CD4-positive, alpha-beta T cell treated with Interleukin-2 at 100 ng/mL for 4 hours (primary cell): ENCODE results near the gene CPLANE2.
"Not testable (repeated sequence)": the region's sequence is repeated elsewhere in the genome, so short reads cannot be mapped to it uniquely, and the experiment has no call there.

Experiments used
- DNase-seq: peaks from one replicate; pipeline ENCODE4 v3.0.0-alpha.2; 2020; ENCODE audit warnings: low spot score

Gene CPLANE2

DNA sequence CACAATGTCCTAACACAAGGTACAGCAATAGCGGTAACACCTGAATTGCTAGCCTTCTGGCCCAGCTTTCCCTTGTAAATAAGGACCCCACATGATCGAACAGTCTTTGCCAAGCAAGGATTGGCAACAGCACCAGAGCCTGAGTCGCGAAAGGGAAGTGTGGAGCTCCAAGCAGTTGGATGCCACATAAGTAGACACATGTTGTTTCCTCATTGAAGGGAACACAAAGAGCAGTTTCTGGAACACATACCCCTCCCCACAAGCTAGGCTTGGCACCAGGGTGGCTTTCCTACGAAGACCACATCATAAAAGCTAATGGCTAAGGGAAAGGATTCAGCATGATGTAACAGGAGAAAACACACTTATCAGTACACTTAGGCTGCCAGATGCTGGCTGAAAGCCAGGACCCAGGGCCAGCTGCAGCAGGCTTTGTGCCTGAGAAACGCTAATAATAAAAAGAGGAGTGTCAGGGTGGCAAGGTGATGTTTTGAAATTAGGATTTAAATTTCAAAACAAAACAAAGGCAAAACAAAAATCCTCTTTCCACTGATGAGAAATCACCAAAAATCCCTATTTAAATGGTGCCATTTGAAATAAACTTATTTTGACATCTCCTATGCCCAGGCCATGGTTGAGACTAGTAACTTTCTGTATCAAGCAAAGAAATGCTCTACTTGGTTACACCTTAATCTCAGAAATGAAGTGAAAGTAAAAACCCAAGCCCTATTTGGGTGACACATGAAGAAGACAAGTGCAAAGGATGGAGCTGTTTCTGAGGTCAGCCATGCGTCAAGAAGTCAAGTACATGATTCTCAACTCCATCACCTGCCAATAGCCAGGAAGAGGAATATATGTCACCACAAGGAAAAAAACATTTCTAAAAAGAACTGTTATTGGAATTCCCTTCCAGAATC is 11.9 kb upstream of the CPLANE2 start:
- no peak for DNase-seq

DNA sequence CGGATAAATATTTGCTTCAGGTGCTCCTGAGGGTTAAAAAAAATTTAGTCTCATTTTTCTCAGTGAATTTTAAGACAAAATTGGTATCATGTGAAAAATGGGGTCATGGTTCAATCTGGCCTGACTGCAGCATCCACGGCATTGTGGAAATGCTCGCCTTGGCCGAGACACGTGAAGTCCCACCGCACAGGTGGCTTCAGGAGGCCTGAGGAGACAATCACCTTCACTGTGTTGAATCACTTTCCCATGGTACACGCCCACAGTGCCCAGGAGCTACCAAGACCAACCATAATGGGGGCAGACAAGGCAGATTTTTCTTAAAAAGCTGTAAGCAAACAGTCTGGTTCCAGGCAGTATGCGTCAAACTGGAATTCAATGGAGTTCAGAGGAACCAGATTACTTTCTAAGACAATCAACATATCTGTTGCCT is 11.0 kb upstream of the CPLANE2 start:
- no peak for DNase-seq

GRCh38 chr1:16247441-16247840 is 10.5 kb upstream of the CPLANE2 start:
- DNase-seq, result no peak

- no peak for DNase-seq
These were observed 10.0 kb upstream of the CPLANE2 start for GRCh38 chr1:16246961-16247360.

GRCh38 chr1:16246239-16246638 is 9.3 kb upstream of the CPLANE2 start:
- DNase-seq, result not testable (repeated sequence)

DNA sequence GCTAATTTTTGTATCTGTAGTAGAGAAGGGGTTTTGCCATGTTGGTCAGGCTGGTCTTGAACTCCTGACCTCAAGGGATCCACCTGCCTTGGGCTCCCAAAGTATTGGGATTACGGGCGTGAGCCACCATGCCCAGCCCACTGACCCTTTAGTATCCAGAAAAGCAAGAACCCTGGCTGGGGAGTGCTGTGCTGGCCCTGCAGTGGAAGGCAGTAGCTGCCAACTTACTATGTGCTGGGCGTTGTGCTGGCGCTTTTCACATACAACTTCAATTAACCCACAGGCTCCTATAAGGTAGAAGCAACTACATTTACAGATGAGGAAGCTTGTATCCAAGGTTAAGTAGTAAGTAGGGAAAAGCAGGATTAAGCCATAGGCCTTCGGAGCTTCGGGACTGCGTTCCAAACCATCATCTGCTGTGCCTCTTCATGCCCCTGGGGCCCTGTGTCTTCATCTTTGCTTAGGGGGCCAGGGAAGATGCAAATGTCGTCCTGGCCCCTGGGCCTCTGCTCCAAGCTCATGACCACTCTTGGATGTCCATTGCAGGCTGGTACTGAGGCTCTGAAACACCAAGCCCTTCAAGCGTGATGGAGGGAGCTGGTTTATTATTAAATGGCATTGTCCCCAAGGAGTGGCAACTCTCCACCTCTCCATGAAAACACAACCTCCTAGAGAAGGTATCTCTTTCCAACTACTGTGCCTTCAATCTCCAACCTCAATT is 8.7 kb upstream of the CPLANE2 start:
- no peak for DNase-seq

- DNase-seq, result no peak
These were observed 7.8 kb upstream of the CPLANE2 start for GRCh38 chr1:16244650-16245285.

- peak; percentile 80 for DNase-seq
These were observed 7.1 kb upstream of the CPLANE2 start for GRCh38 chr1:16243936-16244649.

DNA sequence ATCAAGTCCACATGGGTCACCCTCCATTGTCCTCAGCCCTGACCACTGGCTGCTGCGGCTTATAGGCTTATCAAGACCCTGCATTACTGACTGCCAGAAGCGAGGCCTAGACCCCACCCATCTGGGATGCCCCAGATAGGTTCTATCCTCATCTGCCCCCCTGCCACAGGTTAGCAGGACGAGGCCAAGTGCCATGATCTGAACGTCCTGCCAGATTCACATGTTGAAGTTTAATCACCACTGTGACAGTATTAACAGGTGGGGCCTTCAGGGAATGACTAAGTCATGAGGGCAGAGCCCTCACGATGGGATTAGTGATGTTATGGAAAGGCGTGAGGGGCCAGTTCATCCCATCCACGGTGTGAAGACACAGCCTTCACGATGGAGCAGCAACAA is 6.2 kb upstream of the CPLANE2 start:
- DNase-seq, result no peak

- no peak for DNase-seq
These were observed 5.7 kb upstream of the CPLANE2 start for GRCh38 chr1:16242556-16243214.

DNA sequence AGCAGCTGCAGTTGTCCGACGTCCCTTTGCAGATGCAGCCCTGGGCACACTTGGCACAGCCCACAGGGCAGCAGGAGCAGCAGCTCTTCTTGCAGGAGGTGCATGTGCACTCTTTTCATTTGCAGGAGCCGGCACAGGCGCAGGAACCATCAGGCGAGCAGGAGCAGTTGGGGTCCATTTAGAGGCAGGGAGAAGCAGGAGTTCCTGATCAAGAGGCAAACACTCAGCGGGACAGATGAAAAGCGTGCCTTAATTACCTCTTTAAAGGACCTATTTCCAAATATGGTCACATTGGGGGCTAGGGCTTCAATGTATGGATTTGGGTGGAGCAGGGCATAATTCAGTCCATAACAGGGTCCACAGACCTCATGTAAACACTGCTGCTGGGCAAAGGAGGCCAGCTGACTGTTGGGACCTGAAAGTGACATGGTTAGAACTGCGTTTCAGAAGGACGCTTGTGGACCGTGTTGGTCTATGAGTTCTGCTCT is 4.3 kb upstream of the CPLANE2 start:
- no peak for DNase-seq

- DNase-seq, result no peak
These were observed 3.0 kb upstream of the CPLANE2 start for GRCh38 chr1:16239972-16240491.

- DNase-seq, result no peak
These were observed 404 bp upstream of the CPLANE2 start for GRCh38 chr1:16237343-16237830.

DNA sequence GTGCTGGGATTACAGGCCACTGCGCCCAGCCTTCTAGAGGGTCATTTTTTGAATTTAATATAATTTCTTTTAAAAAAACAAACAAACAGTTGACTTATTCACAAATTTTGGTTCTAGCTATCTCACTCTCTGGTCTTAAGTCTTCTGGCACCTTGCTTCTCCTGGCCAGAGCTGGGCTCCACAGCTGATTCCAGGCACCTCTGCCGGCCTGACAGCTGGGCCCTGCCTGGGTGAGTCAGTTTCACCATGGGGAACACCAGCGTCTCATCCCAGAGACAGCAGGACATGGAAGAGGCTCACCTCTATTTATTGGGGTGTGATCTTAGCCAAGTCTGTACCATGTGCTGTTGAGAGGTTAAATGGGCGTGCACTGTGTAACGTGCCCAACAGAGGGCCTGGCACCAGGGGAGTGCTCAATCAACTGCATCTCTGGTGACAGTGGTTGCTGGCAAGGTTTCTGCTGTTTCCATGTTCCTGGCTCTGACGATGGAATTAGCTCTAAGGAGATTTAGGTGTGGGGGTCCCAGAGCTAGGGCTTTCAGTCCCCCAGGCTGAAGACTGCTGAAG is 956 bp downstream of the CPLANE2 start:
- peak; percentile 61 for DNase-seq

GRCh38 chr1:16235347-16235746 is 1.6 kb downstream of the CPLANE2 start:
- no peak for DNase-seq

DNA sequence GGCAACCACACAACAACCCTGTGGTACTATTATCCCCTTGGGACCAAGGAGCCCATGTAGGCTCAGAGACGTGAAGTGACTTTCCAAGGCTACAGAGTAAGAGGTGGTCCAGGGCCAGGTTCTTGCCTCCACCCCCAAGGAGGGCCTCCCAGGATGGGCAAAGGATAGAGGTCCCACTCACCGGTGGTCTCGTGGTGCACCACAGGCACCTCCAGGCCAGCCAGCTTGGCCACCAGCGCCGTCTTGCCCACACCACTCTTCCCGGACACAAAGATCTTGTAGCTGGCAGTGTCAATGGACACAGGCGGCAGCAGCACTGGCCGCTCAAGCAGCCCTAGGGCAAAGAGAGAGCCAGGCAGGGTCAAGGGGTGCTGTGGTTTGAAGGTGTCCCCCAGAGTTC is 3.6 kb downstream of the CPLANE2 start:
- no peak for DNase-seq

DNA sequence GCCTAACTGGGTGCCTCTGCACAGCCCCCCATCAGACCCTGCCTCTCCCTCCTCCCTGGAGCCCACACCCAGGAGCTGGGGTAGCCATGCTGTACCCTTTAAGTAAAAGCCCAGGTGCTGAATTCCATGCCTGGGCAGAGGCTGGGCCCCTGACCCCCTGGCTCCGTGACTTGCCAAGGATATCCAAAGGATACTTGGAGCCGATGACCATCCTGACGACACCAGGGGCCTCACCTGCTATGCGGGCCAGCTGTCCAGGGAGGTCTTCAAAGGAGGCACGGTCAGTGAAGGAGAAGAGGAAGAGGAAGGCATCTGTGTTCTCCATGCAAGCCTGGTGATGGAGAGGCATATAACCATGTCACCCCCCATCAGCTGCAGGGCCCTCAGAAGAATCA is 4.7 kb downstream of the CPLANE2 start:
- no peak for DNase-seq

GRCh38 chr1:16231331-16232315 is 5.4 kb downstream of the CPLANE2 start:
- DNase-seq, result no peak

- DNase-seq, result no peak
These were observed 6.2 kb downstream of the CPLANE2 start for GRCh38 chr1:16230744-16231143.
